H1 (cell line): Measurements from ENCODE around the gene KRT78. TPM values are rescaled to one million over a fixed set of nuclear protein-coding genes. Genes with fewer than 3 reads are reported as not detected.

Source experiments
- CTCF ChIA-PET: fragments of 300-600 bp; sonication (Branson Sonifier 250); formaldehyde crosslinking; loops from one replicate; lab custom pipeline; 2021; ENCODE audit not compliant: partially characterized antibody; lab: Charles Lee
- POLR2A ChIA-PET: fragments of 300-600 bp; sonication (Branson Sonifier 250); formaldehyde crosslinking; loops from one replicate; lab custom pipeline; 2021; ENCODE audit warnings: inconsistent platforms; ENCODE audit not compliant: partially characterized antibody; lab: Charles Lee
- DNase-seq, 2 experiments: peaks; one replicate each; pipeline versions ENCODE4 v3.0.0 to v3.0.0-alpha.2; 2010 to 2022; ENCODE audit warnings: low spot score in 2 of 2, low read depth in 1 of 2, mixed read lengths in 1 of 2
- FAIRE-seq: peaks from 2 replicates; lab custom pipeline; 2011; peaks lifted over from hg19 to GRCh38; lab: Jason Lieb, UNC
- H2AFZ ChIP-seq: 2 replicates; pipeline ENCODE4 v1.8.1; 2012; ENCODE audit warnings: low read length, inconsistent platforms
- H2AK5ac ChIP-seq: 2 replicates; pipeline ENCODE4 v1.6.1; 2013; ENCODE audit warnings: low read depth, low read length
- H2BK120ac ChIP-seq: replicated peaks from 2 replicates; pipeline ENCODE3; 2013; ENCODE audit warnings: low read depth, low read length, inconsistent platforms
- H2BK12ac ChIP-seq: 2 replicates; pipeline ENCODE4 v1.6.1; 2013; ENCODE audit warnings: low read depth, low read length
- H2BK15ac ChIP-seq: 2 replicates; pipeline ENCODE4 v1.6.1; 2013; ENCODE audit warnings: low read length
- H2BK20ac ChIP-seq: 2 replicates; pipeline ENCODE4 v1.6.1; 2013; ENCODE audit warnings: low read length
- H2BK5ac ChIP-seq: 2 replicates; pipeline ENCODE4 v1.6.1; 2013; ENCODE audit warnings: low read depth, low read length
- H3K14ac ChIP-seq: 2 replicates; pipeline ENCODE4 v1.6.1; 2013; ENCODE audit warnings: inconsistent platforms; ENCODE audit not compliant: insufficient read length
- H3K18ac ChIP-seq: 2 replicates; pipeline ENCODE4 v1.6.1; 2013; ENCODE audit warnings: low read length; ENCODE audit errors: extremely low read depth
- H3K23ac ChIP-seq: 2 replicates; pipeline ENCODE4 v1.6.1; 2013; ENCODE audit warnings: inconsistent platforms; ENCODE audit not compliant: insufficient read length
- H3K23me2 ChIP-seq: 2 replicates; pipeline ENCODE4 v1.6.1; 2013; ENCODE audit warnings: low read depth, low read length
- H3K27ac ChIP-seq: 2 replicates; pipeline ENCODE4 v1.6.1; 2011; ENCODE audit warnings: low read depth, low read length, inconsistent platforms
- H3K27me3 ChIP-seq, 4 experiments: replicated peaks in 1 of 4; 1 replicate in 1 of 4; 2 replicates in 3 of 4; pipeline versions ENCODE4 v1.6.1 to v1.8.1; 2011 to 2013; ENCODE audit warnings: low read length in 3 of 4, mild to moderate bottlenecking in 3 of 4, inconsistent platforms in 2 of 4, mixed read lengths in 2 of 4, moderate library complexity in 1 of 4; ENCODE audit not compliant: control insufficient read depth in 3 of 4, insufficient read depth in 3 of 4; ENCODE audit errors: extremely low read depth in 1 of 4
- H3K36me3 ChIP-seq, 4 experiments: 2 replicates each; pipeline versions ENCODE4 v1.6.1 to v1.8.1; 2011 to 2013; ENCODE audit warnings: mild to moderate bottlenecking in 4 of 4, low read length in 3 of 4, moderate library complexity in 2 of 4, control low read depth in 1 of 4, inconsistent platforms in 1 of 4; ENCODE audit not compliant: insufficient read depth in 4 of 4, control insufficient read depth in 2 of 4
- H3K4ac ChIP-seq: replicated peaks from 2 replicates; pipeline ENCODE3; 2013; ENCODE audit warnings: low read length, low read depth, mixed read lengths, inconsistent platforms; ENCODE audit not compliant: insufficient read length
- H3K4me1 ChIP-seq, 4 experiments: replicated peaks in 1 of 4; 1 replicate in 1 of 4; 2 replicates in 3 of 4; pipeline versions ENCODE4 v1.6.1 to v1.8.1; 2011 to 2013; ENCODE audit warnings: low read length in 3 of 4, inconsistent platforms in 2 of 4, mixed read lengths in 1 of 4; ENCODE audit not compliant: insufficient read depth in 4 of 4, control insufficient read depth in 3 of 4
- H3K4me2 ChIP-seq, 2 experiments: 2 replicates each; pipeline versions ENCODE4 v1.6.1 to v1.8.1; 2011 to 2013; ENCODE audit warnings: low read depth in 2 of 2, low read length in 2 of 2, control low read depth in 1 of 2, inconsistent platforms in 1 of 2, mild to moderate bottlenecking in 1 of 2; ENCODE audit not compliant: insufficient read depth in 1 of 2
- H3K4me3 ChIP-seq, 4 experiments: fragments of 200-600, 300-600 bp in 1 of 4; sonication (generic), shearing (Covaris generic), sonication (Bioruptor Twin) in 1 of 4; 2 replicates each; pipeline versions ENCODE4 v1.5.1 to v1.8.1; 2011 to 2016; ENCODE audit warnings: low read length in 4 of 4, low read depth in 3 of 4, control low read depth in 2 of 4, inconsistent platforms in 2 of 4, mild to moderate bottlenecking in 2 of 4, mixed read lengths in 1 of 4, moderate library complexity in 1 of 4; ENCODE audit not compliant: insufficient read depth in 2 of 4; ENCODE audit errors: extremely low read depth in 1 of 4
- H3K56ac ChIP-seq: replicated peaks from 2 replicates; pipeline ENCODE3; 2013; ENCODE audit warnings: low read depth, mild to moderate bottlenecking, mixed read lengths, low read length, inconsistent platforms; ENCODE audit not compliant: insufficient read length
- H3K79me1 ChIP-seq: 2 replicates; pipeline ENCODE4 v1.6.1; 2013; ENCODE audit warnings: low read depth, low read length, control low read depth
- H3K79me2 ChIP-seq, 2 experiments: 2 replicates each; pipeline versions ENCODE4 v1.6.1 to v1.8.1; 2012 to 2013; ENCODE audit warnings: low read length in 2 of 2, mild to moderate bottlenecking in 2 of 2, inconsistent platforms in 1 of 2; ENCODE audit not compliant: insufficient read depth in 2 of 2, control insufficient read depth in 1 of 2
- H3K9ac ChIP-seq, 4 experiments: replicated peaks in 1 of 4; 1 replicate in 1 of 4; 2 replicates in 3 of 4; pipeline versions ENCODE4 v1.6.1 to v1.8.1; 2011 to 2013; ENCODE audit warnings: low read depth in 3 of 4, low read length in 3 of 4, control low read depth in 2 of 4, mild to moderate bottlenecking in 2 of 4, moderate library complexity in 2 of 4, inconsistent platforms in 1 of 4; ENCODE audit errors: extremely low read depth in 1 of 4
- H3K9me3 ChIP-seq, 2 experiments: 2 replicates each; pipeline versions ENCODE4 v1.6.1 to v1.8.1; 2012 to 2013; ENCODE audit warnings: mild to moderate bottlenecking in 2 of 2, moderate library complexity in 2 of 2, control low read depth in 1 of 2, inconsistent platforms in 1 of 2, low read depth in 1 of 2, low read length in 1 of 2, mixed read lengths in 1 of 2; ENCODE audit not compliant: insufficient read depth in 2 of 2
- H4K20me1 ChIP-seq, 2 experiments: replicated peaks in 1 of 2; 2 replicates each; pipeline versions ENCODE3 to v1.8.1; 2011 to 2013; ENCODE audit warnings: inconsistent platforms in 2 of 2, low read length in 2 of 2, mild to moderate bottlenecking in 1 of 2; ENCODE audit not compliant: insufficient read depth in 2 of 2, control insufficient read depth in 1 of 2
- H4K5ac ChIP-seq: 2 replicates; pipeline ENCODE4 v1.6.1; 2013; ENCODE audit warnings: low read length, low read depth, mixed read lengths, inconsistent platforms; ENCODE audit not compliant: insufficient read length
- H4K8ac ChIP-seq: 2 replicates; pipeline ENCODE4 v1.8.0; 2013; ENCODE audit warnings: mild to moderate bottlenecking, moderate library complexity, low read length, inconsistent platforms; ENCODE audit not compliant: insufficient read depth; ENCODE audit errors: extremely low read depth
- H4K91ac ChIP-seq: replicated peaks from 2 replicates; pipeline ENCODE3; 2013; ENCODE audit warnings: low read length, mixed read lengths, inconsistent platforms; ENCODE audit not compliant: insufficient read length
- BCL11A ChIP-seq, 2 experiments: IDR thresholded peaks; one replicate each; pipeline ENCODE4 v1.6.1; 2011; ENCODE audit warnings: low read depth in 2 of 2, low read length in 2 of 2, mild to moderate bottlenecking in 2 of 2
- EGR1 ChIP-seq: IDR thresholded peaks from 2 replicates; pipeline ENCODE4 v1.6.1; 2011; ENCODE audit warnings: low read depth, low read length, borderline replicate concordance
- MAX ChIP-seq: IDR thresholded peaks from 2 replicates; pipeline ENCODE4 v1.6.1; 2012; ENCODE audit warnings: inconsistent platforms
- SUZ12 ChIP-seq: fragments of 200-600 bp; sonication (generic); IDR thresholded peaks from 2 replicates; pipeline ENCODE4 v1.6.1; 2012; ENCODE audit warnings: mild to moderate bottlenecking, inconsistent platforms, low read length, moderate library complexity, mixed read lengths
- YY1 ChIP-seq: IDR thresholded peaks from 2 replicates; pipeline ENCODE4 v1.6.1; 2011; ENCODE audit warnings: low read depth, mild to moderate bottlenecking, low read length
- WGBS, 2 experiments: shearing (Covaris generic) in 1 of 2; methylation state at CpG; one replicate each; pipeline versions ENCODE4 v1.1.6 to v1.1.7; 2013 to 2015; ENCODE audit warnings: low lambda C conversion rate in 2 of 2, mixed read lengths in 2 of 2, inconsistent platforms in 1 of 2, low coverage in 1 of 2, missing lambda C conversion rate in 1 of 2; ENCODE audit not compliant: insufficient replicate concordance in 2 of 2, insufficient coverage in 1 of 2, insufficient read length in 1 of 2; ENCODE audit errors: extremely low coverage in 1 of 2, missing lambda C conversion rate in 1 of 2; 5-methylcytosine and 5-hydroxymethylcytosine counted together
- polyA plus RNA-seq, 7 experiments: library from polyadenylated mRNA; depleted of rRNA in 3 of 7; stranded (reverse) in 5 of 7; unstranded in 2 of 7; fragments of >200 nt in 5 of 7; fragments of 200-250 nt in 2 of 7; gene quantifications; 1 replicate in 5 of 7; 2 replicates in 1 of 7; 4 replicates in 1 of 7; pipeline versions ENCODE4 v1.2.1 to v1.2.3, GENCODE V29; 2011 to 2013; ENCODE audit warnings: missing spikeins in 2 of 7, mixed read lengths in 2 of 7
- total RNA-seq: library from RNA; stranded (reverse); fragmentation: NEBNext Ultra II Directional; extraction: Animal tissue kit (Norgen Biotek cat#: 25700); gene quantifications from 2 replicates; pipeline ENCODE4 v1.2.1, GENCODE V29; 2021

Gene KRT78
- total and polyA plus RNA-seq, 2 of the 8 experiments (the other 6 are each of a cell fraction or from before 2014, with no cell fraction given): not detected

- POLR2A ChIA-PET: interaction anchor here (0.6 kb wide), 1 partner anchor 165 kb away, joined by 3 read pairs; no protein-coding TSS in a partner anchor
- no peak within 1 kb of the TSS for H3K23ac ChIP-seq
- H3K27ac ChIP-seq: no peak within 1 kb of the TSS
- H3K36me3 ChIP-seq: no peaks in the 10 kb centered on the region
- DNase-seq (no peak), FAIRE-seq (no peak)
- no peaks in the 10 kb centered on the region for H3K9me3 ChIP-seq
- no peak within 1 kb of the TSS for H3K9ac ChIP-seq
- no peak within 1 kb of the TSS for H2AK5ac ChIP-seq
- no peak within 1 kb of the TSS for H4K5ac ChIP-seq
- no peaks in the 10 kb centered on the region for H3K4me1 ChIP-seq
- H4K8ac ChIP-seq: no peak within 1 kb of the TSS; the same call in 1 of the 2 replicates
- H3K79me1 ChIP-seq: no peaks in the 10 kb centered on the region
- no peak within 1 kb of the TSS for H3K18ac ChIP-seq
- H3K23me2 ChIP-seq: no peaks in the 10 kb centered on the region
- no peak within 1 kb of the TSS for H3K4me3 ChIP-seq
- H3K27me3 ChIP-seq: no peaks in the 10 kb centered on the region
- WGBS, 2 experiments: 90% methylated on average over 14 of the region's 15 CpGs; no CpG with 5 or more reads in 1 of the 2 experiments
- H3K4me2 ChIP-seq: no peak within 1 kb of the TSS
- H3K4ac ChIP-seq: no peak within 1 kb of the TSS
- H2BK120ac ChIP-seq: no peak within 1 kb of the TSS
- H2BK20ac ChIP-seq: no peak within 1 kb of the TSS
- no peaks in the 10 kb centered on the region for H3K79me2 ChIP-seq
- CTCF ChIA-PET: interaction anchor here (0.5 to 1.5 kb wide), 11 partner anchors 13 to 535 kb away, joined by 3 to 5 read pairs (median 3); no protein-coding TSS in a partner anchor
- H2BK12ac ChIP-seq: no peak within 1 kb of the TSS
- H3K56ac ChIP-seq: no peak within 1 kb of the TSS
- H2BK15ac ChIP-seq: no peak within 1 kb of the TSS
- H2BK5ac ChIP-seq: no peak within 1 kb of the TSS
- H2AFZ ChIP-seq: no peak within 1 kb of the TSS
- no peak within 1 kb of the TSS for H3K14ac ChIP-seq
- H4K91ac ChIP-seq: no peak within 1 kb of the TSS
- no peaks in the 10 kb centered on the region for H4K20me1 ChIP-seq
- TF ChIP-seq YY1 (no peak), EGR1 (no peak), MAX (no peak), BCL11A (IDR thresholded peaks at IDR 0.05; ENCODE audit: low read depth in 2 of 2, low read length in 2 of 2) (no peak), SUZ12 (no peak)
Measured at GRCh38 chr12:52813885-52814709, 34.7 kb downstream of the KRT78 start, which contains the start of gene KRT4. Gene KRT4 (minus strand): TSS chr12:52814116. CDS start chr12:52814058, 58 bp downstream.
